OCI-LY3 (cell line): ENCODE data around the gene TYW1B.
"Not testable (repeated sequence)": the region's sequence is repeated elsewhere in the genome, so short reads cannot be mapped to it uniquely, and the experiment has no call there.

Experiments used
- CTCF ChIP-seq: fragments of 200-600, 300-600 bp; sonication (generic); IDR thresholded peaks from 2 replicates; pipeline ENCODE4 v1.5.1; 2014; ENCODE audit warnings: antibody characterized with exemption, low read length, low read depth
- EZH2phosphoT487 ChIP-seq: fragments of 200-600 bp; shearing (Covaris generic); IDR thresholded peaks from 2 replicates; pipeline ENCODE4 v1.6.1; 2018; ENCODE audit warnings: antibody characterized with exemption, mixed run types, low read depth

- not testable (repeated sequence) for TF ChIP-seq CTCF, EZH2phosphoT487
These were observed 161.0 kb downstream of the TYW1B start for GRCh38 chr7:72667049-72667448.
